CD14-positive monocyte (primary cell): ENCODE results near the gene CDC123. TPM values are rescaled to one million over a fixed set of nuclear protein-coding genes. Genes with fewer than 3 reads are reported as not detected.

Experiments
- DNase-seq, 3 donors: peaks; one replicate each; pipeline ENCODE4 v3.0.0-alpha.2; 2011 to 2022
- H2AFZ ChIP-seq: 2 replicates; pipeline ENCODE4 v1.6.0; 2012; ENCODE audit warnings: mild to moderate bottlenecking, low read depth, low read length, inconsistent platforms; ENCODE audit not compliant: insufficient read depth, poor library complexity, severe bottlenecking
- H3K27ac ChIP-seq, 2 donors: 1 replicate in 1 of 2; 2 replicates in 1 of 2; pipeline ENCODE4 v1.5.1; 2012 to 2013; ENCODE audit warnings: low read length in 2 of 2, control low read depth in 1 of 2, inconsistent platforms in 1 of 2, low read depth in 1 of 2, mild to moderate bottlenecking in 1 of 2
- H3K27me3 ChIP-seq, 2 donors: one replicate each; pipeline versions ENCODE4 v1.6.0 to v1.6.1; 2011 to 2013; ENCODE audit warnings: low read length in 2 of 2; ENCODE audit not compliant: control insufficient read depth in 2 of 2, insufficient read depth in 2 of 2
- H3K36me3 ChIP-seq, 2 donors: replicated peaks in 1 of 2; 1 replicate in 1 of 2; 2 replicates in 1 of 2; pipeline versions ENCODE4 v1.5.1 to v1.6.1; 2012 to 2013; ENCODE audit warnings: low read length in 2 of 2, control low read depth in 1 of 2, inconsistent platforms in 1 of 2, mild to moderate bottlenecking in 1 of 2; ENCODE audit not compliant: insufficient read depth in 2 of 2, control insufficient read depth in 1 of 2
- H3K4me1 ChIP-seq, 2 donors: 1 replicate in 1 of 2; 2 replicates in 1 of 2; pipeline versions ENCODE4 v1.5.1 to v1.6.1; 2012 to 2013; ENCODE audit warnings: low read length in 2 of 2, control low read depth in 1 of 2, inconsistent platforms in 1 of 2, mild to moderate bottlenecking in 1 of 2, moderate library complexity in 1 of 2; ENCODE audit not compliant: insufficient read depth in 2 of 2, control insufficient read depth in 1 of 2
- H3K4me2 ChIP-seq: replicated peaks from 2 replicates; pipeline ENCODE3; 2012; ENCODE audit warnings: low read length, moderate library complexity, mild to moderate bottlenecking; ENCODE audit not compliant: poor library complexity, severe bottlenecking; ENCODE audit errors: extremely low read depth
- H3K4me3 ChIP-seq, 3 experiments: fragments of 200-600 bp in 1 of 3; sonication (generic) in 1 of 3; replicated peaks in 1 of 3; 1 replicate in 2 of 3; 2 replicates in 1 of 3; pipeline ENCODE4 v1.5.1; 2011 to 2013; ENCODE audit warnings: low read length in 3 of 3, mild to moderate bottlenecking in 3 of 3, control low read depth in 2 of 3, low read depth in 2 of 3, inconsistent platforms in 1 of 3, moderate library complexity in 1 of 3
- H3K79me2 ChIP-seq: 2 replicates; pipeline ENCODE4 v1.6.0; 2012; ENCODE audit warnings: mild to moderate bottlenecking, control low read depth, inconsistent platforms, low read length, moderate library complexity; ENCODE audit not compliant: insufficient read depth
- H3K9ac ChIP-seq: 2 replicates; pipeline ENCODE4 v1.6.0; 2017; ENCODE audit warnings: low read length, mild to moderate bottlenecking; ENCODE audit not compliant: insufficient read depth, poor library complexity, severe bottlenecking
- H3K9me3 ChIP-seq, 2 donors: replicated peaks in 1 of 2; 1 replicate in 1 of 2; 2 replicates in 1 of 2; pipeline versions ENCODE4 v1.5.1 to v1.6.1; 2012 to 2013; ENCODE audit warnings: low read length in 2 of 2, control low read depth in 1 of 2; ENCODE audit not compliant: control insufficient read depth in 1 of 2, insufficient read depth in 1 of 2
- H4K20me1 ChIP-seq: 2 replicates; pipeline ENCODE4 v1.6.0; 2012; ENCODE audit warnings: mild to moderate bottlenecking, low read length, control low read depth, moderate library complexity; ENCODE audit not compliant: insufficient read depth
- H3K27ac Mint-ChIP-seq, 7 donors: one replicate each; pipeline ENCODE4 v1.8.0; 2020; ENCODE audit warnings: mild to moderate bottlenecking in 7 of 7, mixed read lengths in 7 of 7, moderate library complexity in 6 of 7, inconsistent platforms in 2 of 7
- H3K27me3 Mint-ChIP-seq, 3 donors: one replicate each; pipeline ENCODE4 v1.8.0; 2021 to 2022; ENCODE audit warnings: low read depth in 3 of 3, mild to moderate bottlenecking in 3 of 3, mixed read lengths in 3 of 3, moderate library complexity in 3 of 3, inconsistent platforms in 1 of 3
- H3K36me3 Mint-ChIP-seq, 2 donors: one replicate each; pipeline ENCODE4 v1.8.0; 2020; ENCODE audit warnings: mixed read lengths in 2 of 2, inconsistent platforms in 1 of 2, mild to moderate bottlenecking in 1 of 2
- H3K4me1 Mint-ChIP-seq: one replicate; pipeline ENCODE4 v1.8.0; 2020; ENCODE audit warnings: mild to moderate bottlenecking, mixed read lengths
- H3K4me3 Mint-ChIP-seq, 2 donors: one replicate each; pipeline ENCODE4 v1.8.0; 2020; ENCODE audit warnings: mild to moderate bottlenecking in 2 of 2, mixed read lengths in 2 of 2, moderate library complexity in 1 of 2
- H3K9me3 Mint-ChIP-seq, 7 donors: one replicate each; pipeline ENCODE4 v1.8.0; 2020 to 2022; ENCODE audit warnings: mixed read lengths in 7 of 7, mild to moderate bottlenecking in 6 of 7, moderate library complexity in 6 of 7, inconsistent platforms in 2 of 7
- WGBS: methylation state at CpG from one replicate; pipeline ENCODE4 v1.1.5; 2013; ENCODE audit warnings: missing lambda C conversion rate; ENCODE audit not compliant: insufficient coverage; 5-methylcytosine and 5-hydroxymethylcytosine counted together
- intact Hi-C, 2 donors: fragments of 100-400 bp; cut with micrococcal nuclease; formaldehyde crosslinking; loops; one replicate each; pipeline versions ENCODE4 v1.15.0 to v1.15.1; 2023
- polyA plus RNA-seq, 3 donors: library from polyadenylated mRNA; depleted of rRNA in 1 of 3; unstranded in 2 of 3; stranded (reverse) in 1 of 3; fragments of 300-500 nt in 2 of 3; fragments of >200 nt in 1 of 3; fragmentation: Illumina TruSeq in 2 of 3; gene quantifications; 1 replicate in 2 of 3; 2 replicates in 1 of 3; pipeline ENCODE4 v1.2.3, GENCODE V29; 2012 to 2021
- TF ChIP-seq, protein P1 (sequence below): fragments of 200-600 bp; IDR thresholded peaks from one replicate; pipeline ENCODE4 v1.8.0; 2022; ENCODE audit warnings: antibody characterized with exemption, mild to moderate bottlenecking

The CDC123 gene
- polyA plus RNA-seq, 3 donors = 38.2 to 78.7 (median 76.0) TPM

DNA sequence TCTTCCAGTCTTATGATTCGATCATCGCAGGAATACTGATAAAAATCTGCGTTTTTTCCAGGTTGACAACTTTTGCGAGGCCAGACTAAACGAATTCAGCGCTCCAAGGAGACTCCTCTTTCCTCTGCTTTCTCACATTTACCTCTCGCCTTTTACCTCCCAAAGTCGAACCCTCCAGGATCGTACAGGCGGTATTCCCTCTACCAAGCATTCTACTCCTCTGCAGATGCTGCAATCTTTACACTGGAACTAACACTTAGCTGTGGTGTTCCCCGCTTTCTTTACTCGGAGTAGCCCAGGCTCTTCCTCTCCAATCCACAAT is 746 bp upstream of the CDC123 start:
- TF ChIP-seq, protein P1, sequence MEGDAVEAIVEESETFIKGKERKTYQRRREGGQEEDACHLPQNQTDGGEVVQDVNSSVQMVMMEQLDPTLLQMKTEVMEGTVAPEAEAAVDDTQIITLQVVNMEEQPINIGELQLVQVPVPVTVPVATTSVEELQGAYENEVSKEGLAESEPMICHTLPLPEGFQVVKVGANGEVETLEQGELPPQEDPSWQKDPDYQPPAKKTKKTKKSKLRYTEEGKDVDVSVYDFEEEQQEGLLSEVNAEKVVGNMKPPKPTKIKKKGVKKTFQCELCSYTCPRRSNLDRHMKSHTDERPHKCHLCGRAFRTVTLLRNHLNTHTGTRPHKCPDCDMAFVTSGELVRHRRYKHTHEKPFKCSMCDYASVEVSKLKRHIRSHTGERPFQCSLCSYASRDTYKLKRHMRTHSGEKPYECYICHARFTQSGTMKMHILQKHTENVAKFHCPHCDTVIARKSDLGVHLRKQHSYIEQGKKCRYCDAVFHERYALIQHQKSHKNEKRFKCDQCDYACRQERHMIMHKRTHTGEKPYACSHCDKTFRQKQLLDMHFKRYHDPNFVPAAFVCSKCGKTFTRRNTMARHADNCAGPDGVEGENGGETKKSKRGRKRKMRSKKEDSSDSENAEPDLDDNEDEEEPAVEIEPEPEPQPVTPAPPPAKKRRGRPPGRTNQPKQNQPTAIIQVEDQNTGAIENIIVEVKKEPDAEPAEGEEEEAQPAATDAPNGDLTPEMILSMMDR = no peak
- intact Hi-C loops = loop anchor here (5.0 to 10.0 kb wide), 3 partner anchors 68 to 153 kb away; partner anchors contain the start of genes UPF2 (in 2 of the 2) and SEC61A2 (in 1 of the 2)
- no peak for DNase-seq
- peaks cover 48% of the 10 kb centered on the region for H4K20me1 ChIP-seq
- no peaks in the 10 kb centered on the region for H3K9me3 ChIP-seq
- peak overlapping the region; percentile 71 to 98 (median 83) for H3K4me3 ChIP-seq
- H3K79me2 ChIP-seq = peaks cover 93% of the 10 kb centered on the region
- WGBS = 1% methylated on average over 12 of the region's 12 CpGs
- Mint-ChIP-seq H3K4me3 (peak overlapping the region; percentile 98), H3K4me1 (peaks cover 66% of the 10 kb centered on the region), H3K36me3 (peaks cover 16 to 19% of the 10 kb centered on the region in 2 donors), H3K9me3 (peaks cover 0 to 4% (median 3%) of the 10 kb centered on the region in 7 donors), H3K27me3 (no peaks in the 10 kb centered on the region), H3K27ac (peak overlapping the region; percentile 97 to 100 (median 99))
- H3K27ac ChIP-seq = peak overlapping the region; percentile 90 to 91
- peaks cover 35 to 62% of the 10 kb centered on the region in 2 donors for H3K4me1 ChIP-seq
- H3K4me2 ChIP-seq = peak overlapping the region; percentile 92
- peak overlapping the region; percentile 94 for H2AFZ ChIP-seq
- H3K9ac ChIP-seq = peak overlapping the region; percentile 78
- peaks cover 2 to 8% of the 10 kb centered on the region in 2 donors for H3K36me3 ChIP-seq
- no peaks in the 10 kb centered on the region for H3K27me3 ChIP-seq

DNA sequence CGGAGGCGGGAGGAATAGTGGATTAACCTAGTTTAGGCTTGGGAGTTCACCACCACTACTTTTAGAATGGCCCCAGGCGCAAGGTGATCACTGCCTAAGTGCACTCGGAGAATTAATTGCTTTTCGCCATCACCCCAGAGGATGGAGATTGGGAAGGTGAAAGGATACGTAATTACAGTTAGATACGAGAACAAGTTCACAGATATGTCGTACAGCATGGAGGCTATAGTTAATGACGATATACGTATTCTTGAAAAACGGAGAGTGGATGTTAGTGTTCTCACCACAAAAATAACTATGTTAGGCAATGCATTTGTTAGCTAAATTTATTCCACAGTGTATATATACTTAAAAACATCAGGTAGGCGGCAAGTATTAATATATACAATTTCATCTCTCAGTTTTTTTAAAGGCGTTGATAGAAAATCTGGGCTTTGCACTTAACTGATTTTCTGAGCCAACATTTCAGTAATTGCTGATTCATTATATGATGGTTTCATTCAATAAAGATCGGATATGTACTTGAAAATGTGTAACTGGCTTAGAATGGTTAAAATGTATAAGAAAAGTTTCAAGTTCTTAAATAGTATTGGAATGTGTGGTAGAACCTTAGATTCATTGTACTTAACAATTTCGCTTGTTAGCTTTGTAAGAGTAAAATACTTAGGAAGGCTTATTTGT is 683 bp downstream of the CDC123 start:
- H3K27ac ChIP-seq = peak overlapping the region; percentile 90 to 91
- Mint-ChIP-seq H3K27me3 (no peaks in the 10 kb centered on the region), H3K27ac (peak overlapping the region; percentile 97 to 100 (median 99)), H3K9me3 (no peaks in the 10 kb centered on the region), H3K4me3 (peak overlapping the region; percentile 98), H3K36me3 (peaks cover 21 to 28% of the 10 kb centered on the region in 2 donors), H3K4me1 (peaks cover 66% of the 10 kb centered on the region)
- TF ChIP-seq, protein P1 = no peak
- peak overlapping the region; percentile 92 for H3K4me2 ChIP-seq
- no peak for DNase-seq
- peaks cover 35 to 62% of the 10 kb centered on the region in 2 donors for H3K4me1 ChIP-seq
- 0% methylated on average over 6 of the region's 15 CpGs for WGBS
- H3K9me3 ChIP-seq = no peaks in the 10 kb centered on the region
- no peaks in the 10 kb centered on the region for H3K27me3 ChIP-seq
- intact Hi-C loops = loop anchor here (5.0 to 10.0 kb wide), 3 partner anchors 69 to 154 kb away; partner anchors contain the start of genes UPF2 (in 2 of the 2) and SEC61A2 (in 1 of the 2)
- H3K4me3 ChIP-seq = peak overlapping the region; percentile 71 to 98 (median 83)
- peak overlapping the region; percentile 78 for H3K9ac ChIP-seq
- peaks cover 54% of the 10 kb centered on the region for H4K20me1 ChIP-seq
- H3K36me3 ChIP-seq = peaks cover 11 to 21% of the 10 kb centered on the region in 2 donors
- H3K79me2 ChIP-seq = peaks cover 94% of the 10 kb centered on the region
- H2AFZ ChIP-seq = peak overlapping the region; percentile 94
